Ectodermal cell (in vitro differentiated cells): ENCODE data around the gene TEX47.

Experiments used
- H3K27ac ChIP-seq: 2 replicates; pipeline ENCODE4 v1.7.0; 2013; ENCODE audit warnings: mild to moderate bottlenecking, low read depth, low read length; ENCODE audit not compliant: insufficient read depth, poor library complexity, severe bottlenecking
- H3K27me3 ChIP-seq: 2 replicates; pipeline ENCODE4 v1.7.0; 2013; ENCODE audit warnings: mild to moderate bottlenecking, low read length; ENCODE audit not compliant: insufficient read depth, control insufficient read depth, poor library complexity, severe bottlenecking
- H3K36me3 ChIP-seq: one replicate; pipeline ENCODE4 v1.7.0; 2013; ENCODE audit warnings: low read length; ENCODE audit not compliant: control insufficient read depth, insufficient read depth
- H3K4me1 ChIP-seq: one replicate; pipeline ENCODE4 v1.7.0; 2013; ENCODE audit warnings: low read length; ENCODE audit not compliant: control insufficient read depth, insufficient read depth
- H3K4me3 ChIP-seq: 2 replicates; pipeline ENCODE4 v1.7.0; 2013; ENCODE audit warnings: low read depth, low read length, control low read depth; ENCODE audit not compliant: insufficient read depth
- H3K9me3 ChIP-seq: 2 replicates; pipeline ENCODE4 v1.7.0; 2013; ENCODE audit warnings: mild to moderate bottlenecking, low read length, moderate library complexity; ENCODE audit not compliant: control insufficient read depth
- WGBS, 2 experiments: methylation state at CpG; one replicate each; pipeline ENCODE4 v1.1.7; 2013; ENCODE audit warnings: missing lambda C conversion rate in 2 of 2; 5-methylcytosine and 5-hydroxymethylcytosine counted together

TEX47 gene

GRCh38 chr7:88789480-88790064, 6.0 kb downstream of the TEX47 start:
- H3K9me3 ChIP-seq, result no peaks in the 10 kb centered on the region
- H3K27me3 ChIP-seq, result no peaks in the 10 kb centered on the region
- H3K27ac ChIP-seq, result no peak overlapping the region
- H3K36me3 ChIP-seq, result no peaks in the 10 kb centered on the region
- H3K4me3 ChIP-seq, result no peak overlapping the region
- no peaks in the 10 kb centered on the region for H3K4me1 ChIP-seq
- 83 to 84% methylated on average over 1 to 2 of the region's 2 CpGs for WGBS, 2 experiments

DNA sequence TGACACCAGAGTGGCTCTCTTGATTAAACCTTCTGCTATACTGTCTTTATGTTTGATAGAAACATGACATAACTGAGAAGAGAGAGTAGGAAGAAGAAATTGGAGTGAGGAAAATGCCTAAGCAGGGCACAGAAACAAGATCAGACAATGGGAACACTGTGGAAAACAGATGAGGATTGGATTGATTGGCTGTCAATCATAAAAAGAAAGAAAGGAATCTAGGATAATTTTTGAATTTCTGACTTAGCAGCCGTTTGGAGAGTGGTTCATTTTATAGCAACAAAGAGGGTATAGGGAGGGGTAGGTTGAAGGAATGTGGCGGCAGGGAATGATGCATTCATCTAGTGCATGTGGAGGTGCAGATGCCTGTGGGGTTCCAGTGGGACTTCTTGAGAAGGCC, 7.8 kb downstream of the TEX47 start:
- no peak overlapping the region for H3K27ac ChIP-seq
- no peak overlapping the region for H3K4me3 ChIP-seq
- H3K36me3 ChIP-seq, result no peaks in the 10 kb centered on the region
- H3K9me3 ChIP-seq, result no peaks in the 10 kb centered on the region
- WGBS, 2 experiments, result 87 to 90% methylated on average over 2 of the region's 2 CpGs
- no peaks in the 10 kb centered on the region for H3K27me3 ChIP-seq
- H3K4me1 ChIP-seq, result no peaks in the 10 kb centered on the region

- H3K27ac ChIP-seq, result no peak overlapping the region
- H3K4me3 ChIP-seq, result no peak overlapping the region
- no peaks in the 10 kb centered on the region for H3K9me3 ChIP-seq
These were observed 19.7 kb downstream of the TEX47 start for GRCh38 chr7:88775838-88776237.

GRCh38 chr7:88772776-88773175, 22.8 kb downstream of the TEX47 start:
- Histone ChIP-seq H3K36me3 (no peaks in the 10 kb centered on the region), H3K9me3 (no peaks in the 10 kb centered on the region), H3K27ac (no peak overlapping the region), H3K4me1 (no peaks in the 10 kb centered on the region), H3K4me3 (no peak overlapping the region), H3K27me3 (no peaks in the 10 kb centered on the region)

More at GRCh38 chr7:88775838-88776237, 19.7 kb downstream of the TEX47 start:
- Histone ChIP-seq H3K27me3 (no peaks in the 10 kb centered on the region), H3K4me1 (no peaks in the 10 kb centered on the region), H3K36me3 (no peaks in the 10 kb centered on the region)

GRCh38 chr7:88771417-88771816, 24.1 kb downstream of the TEX47 start:
- H3K4me3 ChIP-seq, result no peak overlapping the region
- H3K9me3 ChIP-seq, result no peaks in the 10 kb centered on the region
- WGBS, 2 experiments, result 89% methylated on average over 1 of the region's 1 CpG; no CpG with 5 or more reads in 1 of the 2 experiments
- no peak overlapping the region for H3K27ac ChIP-seq
- no peaks in the 10 kb centered on the region for H3K27me3 ChIP-seq
- no peaks in the 10 kb centered on the region for H3K36me3 ChIP-seq
- no peaks in the 10 kb centered on the region for H3K4me1 ChIP-seq

DNA sequence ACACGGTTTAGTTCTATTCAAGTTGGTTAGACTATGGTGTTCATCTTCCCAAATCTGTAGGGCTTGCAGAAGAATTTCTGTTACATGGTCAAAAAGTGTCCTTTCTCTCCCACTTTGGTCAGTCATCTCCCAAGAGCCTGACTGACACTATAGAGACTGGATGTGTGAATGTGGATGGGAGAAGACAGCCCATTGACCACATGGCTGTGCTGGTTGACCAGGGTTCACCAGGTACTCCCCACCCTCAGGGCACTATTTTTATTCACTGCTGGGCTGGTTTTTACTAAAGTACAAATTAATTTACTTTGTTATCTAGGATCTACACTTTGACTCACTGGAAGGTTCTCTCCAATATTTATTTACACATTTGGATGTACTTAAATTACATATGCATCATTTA, 33.8 kb downstream of the TEX47 start:
- Histone ChIP-seq H3K9me3 (no peaks in the 10 kb centered on the region), H3K36me3 (no peaks in the 10 kb centered on the region), H3K4me3 (no peak overlapping the region), H3K27ac (no peak overlapping the region), H3K4me1 (no peaks in the 10 kb centered on the region), H3K27me3 (peaks cover 43% of the 10 kb centered on the region)
- 87 to 94% methylated on average over 1 of the region's 1 CpG for WGBS, 2 experiments

DNA sequence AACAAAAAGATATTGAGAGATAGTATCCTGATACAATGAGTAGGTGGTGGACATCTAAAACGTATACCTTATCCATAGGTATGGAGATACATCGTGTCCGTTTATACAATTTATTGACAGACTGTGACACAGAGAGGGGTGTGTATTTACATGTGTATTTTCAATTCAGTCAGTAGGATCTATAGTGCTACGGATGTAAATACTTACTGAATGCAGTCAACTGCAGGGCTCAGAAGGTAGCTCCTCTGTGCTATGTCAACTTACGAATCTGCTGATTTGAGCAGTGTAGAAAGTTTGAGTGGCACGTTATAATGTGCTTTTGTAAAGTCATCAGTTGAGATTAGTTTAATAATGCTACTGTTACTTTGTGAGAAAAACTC, 35.4 kb downstream of the TEX47 start:
- Histone ChIP-seq H3K36me3 (no peaks in the 10 kb centered on the region), H3K9me3 (no peaks in the 10 kb centered on the region), H3K4me1 (no peaks in the 10 kb centered on the region), H3K4me3 (peak overlapping the region; percentile 49), H3K27me3 (peaks cover 50% of the 10 kb centered on the region), H3K27ac (no peak overlapping the region)
- WGBS, 2 experiments, result 53 to 63% methylated on average over 6 of the region's 6 CpGs

GRCh38 chr7:88759230-88760135, 36.1 kb downstream of the TEX47 start, which contains the start of gene ZNF804B:
TSS of gene ZNF804B (plus strand) at chr7:88759700. CDS start at chr7:88759977, 277 bp downstream.
- H3K4me1 ChIP-seq, result no peaks in the 10 kb centered on the region
- peaks cover 50% of the 10 kb centered on the region for H3K27me3 ChIP-seq
- peak within 1 kb of the TSS; percentile 49 for H3K4me3 ChIP-seq
- no peaks in the 10 kb centered on the region for H3K9me3 ChIP-seq
- WGBS, 2 experiments, result 1 to 3% methylated on average over 68 to 74 of the region's 74 CpGs
- H3K27ac ChIP-seq, result no peak within 1 kb of the TSS
- no peaks in the 10 kb centered on the region for H3K36me3 ChIP-seq

DNA sequence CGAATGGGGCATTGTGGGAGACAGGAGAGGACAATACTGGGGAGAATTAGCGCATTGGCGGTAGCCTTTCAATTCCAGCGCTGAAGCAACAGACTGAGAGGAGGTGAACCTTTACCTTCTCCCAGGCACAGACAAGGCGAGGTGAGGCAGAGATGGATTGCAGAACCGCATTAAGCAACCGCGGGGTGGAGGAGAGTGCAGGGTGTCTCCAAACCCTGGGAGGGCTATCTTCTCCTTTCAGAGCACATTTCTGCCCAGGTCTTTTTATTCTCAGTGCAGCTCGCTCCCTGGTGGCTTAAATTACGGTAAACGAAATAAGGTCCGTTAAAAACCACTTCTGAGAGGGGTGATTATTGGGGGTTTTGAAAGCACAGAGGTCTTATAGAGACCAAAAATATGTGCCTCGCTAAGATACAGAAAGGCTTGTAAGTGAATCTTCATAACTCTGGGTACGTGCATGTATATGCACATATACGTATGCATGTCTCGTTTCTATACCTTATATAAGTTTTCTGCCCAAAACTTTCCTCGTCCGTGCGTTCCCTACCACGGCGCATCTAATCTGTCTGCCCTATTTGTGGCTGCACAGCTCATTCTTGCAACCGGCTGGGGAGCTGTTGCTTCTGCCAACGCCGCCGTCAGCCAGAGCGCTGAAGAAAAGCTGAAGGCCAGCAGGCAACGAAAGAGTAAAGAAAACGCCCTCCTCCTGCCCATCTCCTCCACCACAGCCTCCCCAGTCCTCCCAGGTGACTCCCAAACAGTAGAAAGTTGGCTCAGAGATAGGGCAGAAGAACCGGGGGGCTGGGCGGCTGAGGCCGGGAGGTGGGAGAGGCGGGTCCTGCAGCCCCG, 36.9 kb downstream of the TEX47 start:
- WGBS, 2 experiments, result 2% methylated on average over 33 of the region's 33 CpGs
- Histone ChIP-seq H3K27ac (no peak overlapping the region), H3K4me1 (no peaks in the 10 kb centered on the region), H3K4me3 (peak overlapping the region; percentile 49), H3K36me3 (no peaks in the 10 kb centered on the region), H3K9me3 (no peaks in the 10 kb centered on the region), H3K27me3 (peaks cover 50% of the 10 kb centered on the region)

GRCh38 chr7:88757371-88757770, 38.2 kb downstream of the TEX47 start:
- Histone ChIP-seq H3K36me3 (no peaks in the 10 kb centered on the region), H3K27me3 (peaks cover 50% of the 10 kb centered on the region), H3K9me3 (no peaks in the 10 kb centered on the region), H3K4me1 (no peaks in the 10 kb centered on the region), H3K4me3 (no peak overlapping the region), H3K27ac (no peak overlapping the region)
- WGBS, 2 experiments, result 95 to 96% methylated on average over 1 of the region's 2 CpGs
